Spleen (tissue), 11 donors: ENCODE measurements around the gene KDM4F. TPM values are rescaled to one million over a fixed set of nuclear protein-coding genes. Genes with fewer than 3 reads are reported as not detected.
A peak's percentile ranks its signal among the peaks of the same experiment; 100 is the strongest.

Experiments used
- DNase-seq: peaks from one replicate; pipeline ENCODE4 v3.0.0-alpha.2; 2020
- H3K27ac ChIP-seq, 8 donors: fragments of 200-600 bp; sonication (generic) in 7 of 8; 1 replicate in 4 of 8; 2 replicates in 4 of 8; pipeline versions ENCODE4 v1.5.0 to v1.8.0; 2016 to 2021; ENCODE audit warnings: inconsistent platforms in 4 of 8, mild to moderate bottlenecking in 4 of 8, moderate library complexity in 1 of 8
- H3K27me3 ChIP-seq, 7 donors: fragments of 200-600 bp; sonication (generic) in 6 of 7; replicated peaks in 1 of 7; 1 replicate in 4 of 7; 2 replicates in 3 of 7; pipeline versions ENCODE4 v1.5.0 to v1.8.0; 2016 to 2021; ENCODE audit warnings: inconsistent platforms in 3 of 7, mild to moderate bottlenecking in 1 of 7
- H3K36me3 ChIP-seq, 6 donors: fragments of 200-600 bp; sonication (generic) in 5 of 6; 1 replicate in 4 of 6; 2 replicates in 2 of 6; pipeline versions ENCODE4 v1.5.0 to v1.8.0; 2016 to 2021; ENCODE audit warnings: inconsistent platforms in 2 of 6
- H3K4me1 ChIP-seq, 6 donors: fragments of 200-600 bp; sonication (generic) in 5 of 6; 1 replicate in 3 of 6; 2 replicates in 3 of 6; pipeline versions ENCODE4 v1.5.0 to v1.8.0; 2016 to 2021; ENCODE audit warnings: inconsistent platforms in 3 of 6
- H3K4me3 ChIP-seq, 8 donors: fragments of 200-600 bp; sonication (generic) in 7 of 8; 1 replicate in 4 of 8; 2 replicates in 4 of 8; pipeline versions ENCODE4 v1.5.0 to v1.8.0; 2016 to 2021; ENCODE audit warnings: inconsistent platforms in 4 of 8, mild to moderate bottlenecking in 4 of 8, moderate library complexity in 2 of 8
- H3K9me3 ChIP-seq, 8 donors: fragments of 200-600 bp; sonication (generic) in 7 of 8; 1 replicate in 4 of 8; 2 replicates in 4 of 8; pipeline versions ENCODE4 v1.5.0 to v1.8.0; 2016 to 2021; ENCODE audit warnings: inconsistent platforms in 4 of 8
- CTCF ChIP-seq, 11 experiments: fragments of 200-600 bp in 7 of 11; fragments of 450-650 bp in 4 of 11; sonication (generic) in 4 of 11; IDR thresholded peaks in 8 of 11; conservative IDR thresholded peaks in 3 of 11; 1 replicate in 7 of 11; 2 replicates in 4 of 11; pipeline versions ENCODE4 v1.4.0 to v1.8.0; 2016 to 2021; ENCODE audit warnings: antibody characterized with exemption in 11 of 11, inconsistent platforms in 4 of 11, mild to moderate bottlenecking in 1 of 11
- POLR2A ChIP-seq, 3 donors: fragments of 450-650 bp; IDR thresholded peaks; one replicate each; pipeline ENCODE4 v1.5.1; 2017; ENCODE audit warnings: antibody characterized with exemption in 3 of 3, mild to moderate bottlenecking in 1 of 3
- POLR2AphosphoS5 ChIP-seq, 3 donors: sonication (generic); formaldehyde crosslinking; IDR thresholded peaks; one replicate each; pipeline ENCODE4 v1.5.1; 2017; ENCODE audit warnings: antibody characterized with exemption in 3 of 3
- WGBS, 5 donors: extraction: QIAGEN DNeasy Blood & Tissue Kit in 3 of 5; methylation state at CpG; one replicate each; pipeline versions ENCODE4 v1.1.5 to v1.1.7; 2013 to 2018; 5-methylcytosine and 5-hydroxymethylcytosine counted together
- intact Hi-C: fragments of 100-400 bp; cut with DNase I; formaldehyde crosslinking; loops from one replicate; pipeline ENCODE4 v1.15.0; 2023; ENCODE audit warnings: low total_unique reads
- polyA plus RNA-seq, 3 donors: library from polyadenylated mRNA; stranded (reverse); fragments of 200-250 nt; gene quantifications; one replicate each; pipeline ENCODE4 v1.2.1, GENCODE V29; 2013
- total RNA-seq, 7 donors: library from RNA; depleted of rRNA in 3 of 7; stranded (reverse); fragments of >200 nt in 3 of 7; fragmentation: NEBNext Ultra II Directional in 4 of 7; extraction: Animal tissue kit (Norgen Biotek cat#: 25700) in 4 of 7; gene quantifications; one replicate each; pipeline versions ENCODE4 v1.1.0 to v1.2.1, GENCODE V29; 2016 to 2021
- donor health status: healthy with polysubstance abuse.
- donor health status: DM: no; HTN: no; CAD: no; lungs with moderate emphysema.
- donor health status: DM: no; HTN: no; CAD: no.
- donor health status: Bipolar disorder and iron deficiency.
- donor health status: healthy.
- donor health status: DM: no; HTN: no; CAD: no.
- donor health status: DM: yes; HTN: yes; CAD: no.

The KDM4F gene
- total and polyA plus RNA-seq, 10 donors: not detected

- no peak for DNase-seq
- H3K4me3 ChIP-seq: no peak overlapping the region
- no peaks in the 10 kb centered on the region for H3K9me3 ChIP-seq
- no peaks in the 10 kb centered on the region for H3K36me3 ChIP-seq
- no peak for TF ChIP-seq POLR2A (IDR thresholded peaks at IDR 0.05)
- no peak for TF ChIP-seq POLR2AphosphoS5 (IDR thresholded peaks at IDR 0.05)
- no peak for TF ChIP-seq CTCF (IDR thresholded peaks at IDR 0.05 in 8 of 11, conservative IDR thresholded peaks at IDR 0.05 in 3 of 11)
- no peak overlapping the region for H3K27ac ChIP-seq
- peaks cover 3 to 35% (median 18%) of the 10 kb centered on the region in 6 donors for H3K4me1 ChIP-seq
- intact Hi-C loops: loop anchor here (10.0 kb wide), 1 partner anchor 619 kb away; no protein-coding TSS in a partner anchor
- 92 to 98% (median 93%) methylated on average over 2 of the region's 2 CpGs for WGBS, 5 donors
- H3K27me3 ChIP-seq: no peaks in the 10 kb centered on the region
Observed at GRCh38 chr11:95086151-95086550, 36.9 kb downstream of the KDM4F start.

GRCh38 chr11:95086836-95087570 is 37.8 kb downstream of the KDM4F start:
- no peak overlapping the region for H3K4me3 ChIP-seq
- no peaks in the 10 kb centered on the region for H3K27me3 ChIP-seq
- DNase-seq: no peak
- peaks cover 3 to 35% (median 27%) of the 10 kb centered on the region in 6 donors for H3K4me1 ChIP-seq
- H3K27ac ChIP-seq: no peak overlapping the region
- no peaks in the 10 kb centered on the region for H3K36me3 ChIP-seq
- H3K9me3 ChIP-seq: no peaks in the 10 kb centered on the region
- TF ChIP-seq POLR2AphosphoS5 (IDR thresholded peaks at IDR 0.05) (no peak), CTCF (IDR thresholded peaks at IDR 0.05 in 8 of 11, conservative IDR thresholded peaks at IDR 0.05 in 3 of 11) (no peak), POLR2A (IDR thresholded peaks at IDR 0.05) (no peak)
- intact Hi-C loops: loop anchor here (10.0 kb wide), 1 partner anchor 618 kb away; no protein-coding TSS in a partner anchor
- WGBS, 5 donors: 94 to 100% (median 100%) methylated on average over 1 of the region's 1 CpG

GRCh38 chr11:95088946-95089619 is 39.9 kb downstream of the KDM4F start:
- intact Hi-C loops: loop anchor here (10.0 kb wide), 1 partner anchor 616 kb away; no protein-coding TSS in a partner anchor
- Histone ChIP-seq H3K36me3 (no peaks in the 10 kb centered on the region), H3K9me3 (no peaks in the 10 kb centered on the region), H3K27ac (peak overlapping the region; percentile 91 to 97 (median 94)), H3K4me1 (peaks cover 17 to 52% (median 48%) of the 10 kb centered on the region in 6 donors), H3K4me3 (peak overlapping the region; percentile 69 to 92 (median 83)), H3K27me3 (no peaks in the 10 kb centered on the region)
- 3 to 5% (median 4%) methylated on average over 19 to 27 of the region's 27 CpGs for WGBS, 5 donors
- DNase-seq: no peak
- TF ChIP-seq CTCF (IDR thresholded peaks at IDR 0.05 in 8 of 11, conservative IDR thresholded peaks at IDR 0.05 in 3 of 11): no peak
- TF ChIP-seq POLR2AphosphoS5 (IDR thresholded peaks at IDR 0.05): no peak
- no peak for TF ChIP-seq POLR2A (IDR thresholded peaks at IDR 0.05)
